NCI-H748 treated with DMSO at 0.1 percent for 48 hours (cell line): ENCODE data around the gene BBS7.

ENCODE experiments used
- DNase-seq: peaks from one replicate; lab custom pipeline; 2025; lab: John Stamatoyannopoulos, UW

The BBS7 gene

GRCh38 chr4:121824950-121825349 is 45.3 kb downstream of the BBS7 start:
- no peak for DNase-seq

- DNase-seq = no peak
Observed at GRCh38 chr4:121824171-121824527, 46.1 kb downstream of the BBS7 start.

GRCh38 chr4:121823505-121824170 is 46.6 kb downstream of the BBS7 start, which contains the start of gene CCNA2:
Gene CCNA2, minus strand, starts transcription at chr4:121823883. Its CDS starts 255 bp downstream, at chr4:121823628.
- DNase-seq = peak; percentile 79

GRCh38 chr4:121822796-121823504 is 47.3 kb downstream of the BBS7 start:
- DNase-seq = no peak

- DNase-seq = no peak
Observed at GRCh38 chr4:121822047-121822446, 48.2 kb downstream of the BBS7 start.

- no peak for DNase-seq
Observed at GRCh38 chr4:121819216-121819965, 50.9 kb downstream of the BBS7 start.

- no peak for DNase-seq
Observed at GRCh38 chr4:121818215-121818614, 52.1 kb downstream of the BBS7 start.

GRCh38 chr4:121817701-121818100 is 52.6 kb downstream of the BBS7 start:
- no peak for DNase-seq

GRCh38 chr4:121817006-121817405 is 53.3 kb downstream of the BBS7 start:
- DNase-seq = no peak

GRCh38 chr4:121814756-121815155 is 55.5 kb downstream of the BBS7 start:
- no peak for DNase-seq

GRCh38 chr4:121811122-121811521 is 59.2 kb downstream of the BBS7 start:
- DNase-seq = no peak

- no peak for DNase-seq
Observed at GRCh38 chr4:121806411-121806810, 63.9 kb downstream of the BBS7 start.

- DNase-seq = no peak
Observed at GRCh38 chr4:121801715-121802075, 68.6 kb downstream of the BBS7 start.

GRCh38 chr4:121800961-121801714 is 69.1 kb downstream of the BBS7 start, which contains the start of gene EXOSC9:
Gene EXOSC9, plus strand, starts transcription at chr4:121801323. Its CDS starts 102 bp downstream, at chr4:121801425.
- peak; percentile 53 for DNase-seq

- peak; percentile 22 for DNase-seq
Observed at GRCh38 chr4:121800638-121800960, 69.7 kb downstream of the BBS7 start.

- no peak for DNase-seq
Observed at GRCh38 chr4:121799867-121800501, 70.3 kb downstream of the BBS7 start.

GRCh38 chr4:121799208-121799823 is 71.0 kb downstream of the BBS7 start:
- no peak for DNase-seq

GRCh38 chr4:121796283-121796682 is 74.0 kb downstream of the BBS7 start:
- no peak for DNase-seq

GRCh38 chr4:121794505-121795188 is 75.6 kb downstream of the BBS7 start:
- DNase-seq = no peak

GRCh38 chr4:121792966-121793365 is 77.3 kb downstream of the BBS7 start:
- DNase-seq = no peak

- DNase-seq = no peak
Observed at GRCh38 chr4:121791481-121791880, 78.8 kb downstream of the BBS7 start.
